ENCODE data around the gene DOP1A. TPM values are rescaled to one million over a fixed set of nuclear protein-coding genes. Genes with fewer than 3 reads are reported as not detected.

The DOP1A gene
- total RNA-seq, 1 donor from 2014 or later: 23.1 TPM

- no peak for TF ChIP-seq CTCF (IDR thresholded peaks at IDR 0.05)
- Mint-ChIP-seq H3K4me3 (ENCODE audit: unreplicated experiment) (no peak overlapping the region), H3K27me3 (ENCODE audit: unreplicated experiment) (no peaks in the 10 kb centered on the region), H3K36me3 (ENCODE audit: unreplicated experiment) (peaks cover 7% of the 10 kb centered on the region), H3K9me3 (ENCODE audit: unreplicated experiment) (peaks cover 4% of the 10 kb centered on the region), H3K27ac (ENCODE audit: unreplicated experiment) (no peak overlapping the region), H3K4me1 (ENCODE audit: unreplicated experiment) (peaks cover 8% of the 10 kb centered on the region)
- no peak for DNase-seq (ENCODE audit: extremely low spot score, unreplicated experiment)
These were observed 6.1 kb downstream of the DOP1A start for GRCh38 chr6:83073615-83074014.

- H3K27ac Mint-ChIP-seq (ENCODE audit: unreplicated experiment): no peak overlapping the region
- H3K27me3 Mint-ChIP-seq (ENCODE audit: unreplicated experiment): no peaks in the 10 kb centered on the region
- H3K4me1 Mint-ChIP-seq (ENCODE audit: unreplicated experiment): no peaks in the 10 kb centered on the region
- no peak for TF ChIP-seq CTCF (IDR thresholded peaks at IDR 0.05)
- H3K4me3 Mint-ChIP-seq (ENCODE audit: unreplicated experiment): no peak overlapping the region
- H3K36me3 Mint-ChIP-seq (ENCODE audit: unreplicated experiment): peaks cover 9% of the 10 kb centered on the region
- peaks cover 7% of the 10 kb centered on the region for H3K9me3 Mint-ChIP-seq (ENCODE audit: unreplicated experiment)
- DNase-seq (ENCODE audit: extremely low spot score, unreplicated experiment): no peak
These were observed 16.0 kb downstream of the DOP1A start for GRCh38 chr6:83083476-83083875.

- Mint-ChIP-seq H3K4me1 (ENCODE audit: unreplicated experiment) (no peaks in the 10 kb centered on the region), H3K9me3 (ENCODE audit: unreplicated experiment) (peaks cover 7% of the 10 kb centered on the region), H3K36me3 (ENCODE audit: unreplicated experiment) (peaks cover 9% of the 10 kb centered on the region), H3K4me3 (ENCODE audit: unreplicated experiment) (no peak overlapping the region), H3K27me3 (ENCODE audit: unreplicated experiment) (no peaks in the 10 kb centered on the region), H3K27ac (ENCODE audit: unreplicated experiment) (no peak overlapping the region)
- DNase-seq (ENCODE audit: extremely low spot score, unreplicated experiment): no peak
- TF ChIP-seq CTCF (IDR thresholded peaks at IDR 0.05): no peak
These were observed 19.3 kb downstream of the DOP1A start for GRCh38 chr6:83086751-83087150.

DNA sequence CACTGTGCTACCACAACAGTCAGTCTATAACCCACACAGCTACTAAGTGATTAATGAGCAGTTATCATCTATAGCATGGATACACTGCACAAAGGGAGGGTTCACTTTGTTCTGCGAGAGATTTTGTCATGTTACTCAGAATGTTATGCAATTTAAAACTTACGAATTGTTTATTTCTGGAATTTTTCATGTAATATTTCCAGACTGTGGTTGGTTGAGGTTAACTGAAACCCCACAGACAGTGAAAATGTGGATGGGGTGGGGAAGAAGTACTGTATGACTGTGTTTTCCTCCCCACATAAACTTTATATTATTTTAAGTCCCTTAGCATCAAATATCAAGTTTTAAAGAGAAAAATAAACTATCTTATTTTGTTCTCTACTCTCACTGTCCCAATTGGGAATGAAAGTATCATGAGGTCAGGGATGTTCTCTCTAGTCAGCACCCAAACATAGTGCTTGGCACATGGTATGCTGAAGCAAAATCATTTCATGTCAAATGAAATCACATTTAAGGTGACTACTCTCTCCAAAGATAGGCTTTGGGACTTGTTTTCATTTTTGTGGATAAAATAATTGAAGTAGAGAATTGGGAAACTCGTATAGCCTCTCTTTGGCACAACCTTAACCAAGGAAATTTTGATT lies 25.4 kb downstream of the DOP1A start:
- TF ChIP-seq CTCF (IDR thresholded peaks at IDR 0.05): no peak
- Mint-ChIP-seq H3K36me3 (ENCODE audit: unreplicated experiment) (no peaks in the 10 kb centered on the region), H3K27me3 (ENCODE audit: unreplicated experiment) (no peaks in the 10 kb centered on the region), H3K4me3 (ENCODE audit: unreplicated experiment) (no peak overlapping the region), H3K4me1 (ENCODE audit: unreplicated experiment) (peaks cover 13% of the 10 kb centered on the region), H3K27ac (ENCODE audit: unreplicated experiment) (no peak overlapping the region), H3K9me3 (ENCODE audit: unreplicated experiment) (peaks cover 3% of the 10 kb centered on the region)
- DNase-seq (ENCODE audit: extremely low spot score, unreplicated experiment): no peak

DNA sequence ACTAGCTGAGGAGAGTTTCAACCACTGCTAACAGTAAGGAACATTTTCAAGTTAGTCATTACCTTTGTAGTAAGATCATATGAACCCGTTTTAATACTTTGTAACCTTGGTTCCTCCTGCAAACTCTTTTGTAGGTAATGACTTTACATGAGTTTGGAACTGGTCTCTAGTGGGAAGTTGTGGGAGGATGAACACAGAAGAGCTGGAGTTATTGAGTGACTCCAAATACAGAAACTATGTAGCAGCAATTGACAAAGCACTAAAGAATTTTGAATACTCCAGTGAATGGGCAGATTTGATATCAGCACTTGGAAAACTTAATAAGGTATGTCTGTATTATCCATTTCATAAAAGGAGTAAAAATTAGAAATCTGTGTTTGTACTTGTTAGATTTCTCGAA lies 29.3 kb downstream of the DOP1A start:
- Mint-ChIP-seq H3K27me3 (ENCODE audit: unreplicated experiment) (no peaks in the 10 kb centered on the region), H3K9me3 (ENCODE audit: unreplicated experiment) (peaks cover 3% of the 10 kb centered on the region), H3K4me3 (ENCODE audit: unreplicated experiment) (no peak overlapping the region), H3K27ac (ENCODE audit: unreplicated experiment) (no peak overlapping the region), H3K4me1 (ENCODE audit: unreplicated experiment) (peaks cover 13% of the 10 kb centered on the region), H3K36me3 (ENCODE audit: unreplicated experiment) (peaks cover 11% of the 10 kb centered on the region)
- no peak for TF ChIP-seq CTCF (IDR thresholded peaks at IDR 0.05)
- no peak for DNase-seq (ENCODE audit: extremely low spot score, unreplicated experiment)
